ENCODE results near the gene SHROOM4. TPM values are rescaled to one million over a fixed set of nuclear protein-coding genes. Genes with fewer than 3 reads are reported as not detected.

The SHROOM4 gene
- total and polyA plus RNA-seq, 4 donors: 0.62 to 2.3 (median 0.93) TPM

- DNase-seq (ENCODE audit: low spot score): no peak
- Histone ChIP-seq H3K36me3 (ENCODE audit: control insufficient read depth in 4 of 4, insufficient read depth in 3 of 4, low read depth in 1 of 4, low read length in 3 of 4) (no peaks in the 10 kb centered on the region), H3K4me3 (ENCODE audit: low read depth in 1 of 3, low read length in 3 of 3) (no peak overlapping the region), H3K9ac (ENCODE audit: low read depth in 1 of 2, low read length in 2 of 2) (no peak overlapping the region), H3K27me3 (ENCODE audit: control insufficient read depth in 4 of 4, insufficient read depth in 4 of 4, low read length in 3 of 4) (no peaks in the 10 kb centered on the region), H3K4me1 (ENCODE audit: control insufficient read depth in 4 of 4, insufficient read depth in 4 of 4, low read length in 3 of 4) (no peaks in the 10 kb centered on the region), H3K27ac (ENCODE audit: low read depth in 1 of 2, low read length in 2 of 2) (no peak overlapping the region), H3K9me3 (ENCODE audit: control insufficient read depth in 4 of 4, low read length in 3 of 4) (no peaks in the 10 kb centered on the region)
- TF ChIP-seq CTCF (IDR thresholded peaks at IDR 0.05; ENCODE audit: low read depth, low read length, missing input control) (no peak), FOXA1 (IDR thresholded peaks at IDR 0.05) (no peak), HNF4G (IDR thresholded peaks at IDR 0.05) (no peak), ATF3 (IDR thresholded peaks at IDR 0.05) (no peak), SP1 (IDR thresholded peaks at IDR 0.05) (no peak)
- 77% methylated on average over 2 of the region's 2 CpGs for WGBS
Measured at GRCh38 chrX:50762578-50762977, 51.4 kb downstream of the SHROOM4 start.

- no peak for TF ChIP-seq ZBTB33 (IDR thresholded peaks at IDR 0.05)
- no peak for TF ChIP-seq NR2F2 (IDR thresholded peaks at IDR 0.05)
- no peak for TF ChIP-seq REST (IDR thresholded peaks at IDR 0.05)
- no peak for TF ChIP-seq ATF3 (IDR thresholded peaks at IDR 0.05)
- TF ChIP-seq SP1 (IDR thresholded peaks at IDR 0.05): no peak
- TF ChIP-seq RXRA (IDR thresholded peaks at IDR 0.05): no peak
- no peak for TF ChIP-seq HNF4A (conservative IDR thresholded peaks at IDR 0.05)
- TF ChIP-seq FOXA1 (IDR thresholded peaks at IDR 0.05): no peak
- H3K9ac ChIP-seq (ENCODE audit: low read depth in 1 of 2, low read length in 2 of 2): no peak overlapping the region
- H3K27me3 ChIP-seq (ENCODE audit: control insufficient read depth in 4 of 4, insufficient read depth in 4 of 4, low read length in 3 of 4): no peaks in the 10 kb centered on the region
- no peaks in the 10 kb centered on the region for H3K9me3 ChIP-seq (ENCODE audit: control insufficient read depth in 4 of 4, low read length in 3 of 4)
- no peak overlapping the region for H3K27ac ChIP-seq (ENCODE audit: low read depth in 1 of 2, low read length in 2 of 2)
- H3K36me3 ChIP-seq (ENCODE audit: control insufficient read depth in 4 of 4, insufficient read depth in 3 of 4, low read depth in 1 of 4, low read length in 3 of 4): no peaks in the 10 kb centered on the region
- no peak for DNase-seq (ENCODE audit: low spot score)
- no peaks in the 10 kb centered on the region for H3K4me1 ChIP-seq (ENCODE audit: control insufficient read depth in 4 of 4, insufficient read depth in 4 of 4, low read length in 3 of 4)
- H3K4me3 ChIP-seq (ENCODE audit: low read depth in 1 of 3, low read length in 3 of 3): no peak overlapping the region
- 85% methylated on average over 3 of the region's 3 CpGs for WGBS
Measured at GRCh38 chrX:50756276-50756675, 57.7 kb downstream of the SHROOM4 start.

Measured in liver (tissue), 9 donors.